NCI-H1436 (cell line): ENCODE results near the gene KLF4.
A peak's percentile ranks its signal among the peaks of the same experiment; 100 is the strongest.

Source experiments
- DNase-seq: peaks from one replicate; lab custom pipeline; 2025; lab: John Stamatoyannopoulos, UW

The KLF4 gene

DNA sequence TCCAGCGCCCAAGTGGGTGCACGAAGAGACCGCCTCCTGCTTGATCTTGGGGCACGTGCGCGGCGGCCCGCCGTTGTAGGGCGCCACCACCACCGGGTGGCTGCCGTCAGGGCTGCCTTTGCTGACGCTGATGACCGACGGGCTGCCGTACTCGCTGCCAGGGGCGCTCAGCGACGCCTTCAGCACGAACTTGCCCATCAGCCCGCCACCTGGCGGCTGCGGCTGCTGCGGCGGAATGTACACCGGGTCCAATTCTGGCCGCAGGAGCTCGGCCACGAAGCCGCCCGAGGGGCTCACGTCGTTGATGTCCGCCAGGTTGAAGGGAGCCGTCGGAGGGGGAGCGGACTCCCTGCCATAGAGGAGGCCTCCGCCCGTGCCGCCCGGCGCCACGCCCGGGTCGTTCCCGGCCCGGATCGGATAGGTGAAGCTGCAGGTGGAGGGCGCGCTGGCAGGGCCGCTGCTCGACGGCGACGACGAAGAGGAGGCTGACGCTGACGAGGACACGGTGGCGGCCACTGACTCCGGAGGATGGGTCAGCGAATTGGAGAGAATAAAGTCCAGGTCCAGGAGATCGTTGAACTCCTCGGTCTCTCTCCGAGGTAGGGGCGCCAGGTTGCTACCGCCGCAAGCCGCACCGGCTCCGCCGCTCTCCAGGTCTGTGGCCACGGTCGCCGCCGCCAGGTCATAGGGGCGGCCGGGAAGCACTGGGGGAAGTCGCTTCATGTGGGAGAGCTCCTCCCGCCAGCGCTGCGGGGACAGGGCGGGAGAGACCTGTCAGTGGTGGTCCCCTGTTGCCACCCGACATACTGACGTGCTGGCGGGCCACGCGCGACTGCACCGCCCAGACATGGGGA, 1.8 kb downstream of the KLF4 start:
- DNase-seq = peak; percentile 67

DNA sequence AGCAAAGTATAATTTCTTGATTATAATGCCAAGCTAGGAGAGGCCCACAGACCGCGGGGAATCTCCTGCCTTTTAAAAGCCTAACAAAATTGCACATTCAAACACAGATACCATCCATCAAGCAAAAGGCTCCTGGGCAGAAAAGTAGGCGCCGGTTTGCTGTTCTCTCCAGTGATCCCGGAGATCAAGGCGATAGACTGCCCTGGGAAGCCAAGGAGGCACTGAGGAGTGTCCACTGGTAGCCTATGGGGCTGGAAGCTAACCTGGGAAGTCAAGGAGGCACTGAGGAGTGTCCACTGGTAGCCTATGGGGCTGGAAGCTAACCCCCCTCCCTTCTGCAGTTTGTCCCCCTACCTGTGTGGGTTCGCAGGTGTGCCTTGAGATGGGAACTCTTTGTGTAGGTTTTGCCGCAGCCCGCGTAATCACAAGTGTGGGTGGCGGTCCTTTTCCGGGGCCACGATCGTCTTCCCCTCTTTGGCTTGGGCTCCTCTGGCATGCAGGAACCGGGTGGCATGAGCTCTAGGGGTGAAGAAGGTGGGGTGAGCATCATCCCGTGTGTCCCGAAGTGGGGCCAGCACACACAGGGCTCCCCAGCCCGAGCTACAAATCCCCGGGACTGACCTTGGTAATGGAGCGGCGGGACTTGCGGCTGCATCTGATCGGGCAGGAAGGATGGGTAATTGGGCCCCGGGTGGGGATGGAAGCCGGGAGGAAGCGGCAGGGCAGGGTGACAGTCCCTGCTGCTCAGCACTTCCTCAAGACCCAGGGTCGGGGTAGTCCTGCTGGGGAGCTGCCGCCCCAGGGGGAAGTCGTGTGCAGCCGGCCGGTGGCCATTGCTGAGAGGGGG, 2.7 kb downstream of the KLF4 start:
- DNase-seq = no peak

DNA sequence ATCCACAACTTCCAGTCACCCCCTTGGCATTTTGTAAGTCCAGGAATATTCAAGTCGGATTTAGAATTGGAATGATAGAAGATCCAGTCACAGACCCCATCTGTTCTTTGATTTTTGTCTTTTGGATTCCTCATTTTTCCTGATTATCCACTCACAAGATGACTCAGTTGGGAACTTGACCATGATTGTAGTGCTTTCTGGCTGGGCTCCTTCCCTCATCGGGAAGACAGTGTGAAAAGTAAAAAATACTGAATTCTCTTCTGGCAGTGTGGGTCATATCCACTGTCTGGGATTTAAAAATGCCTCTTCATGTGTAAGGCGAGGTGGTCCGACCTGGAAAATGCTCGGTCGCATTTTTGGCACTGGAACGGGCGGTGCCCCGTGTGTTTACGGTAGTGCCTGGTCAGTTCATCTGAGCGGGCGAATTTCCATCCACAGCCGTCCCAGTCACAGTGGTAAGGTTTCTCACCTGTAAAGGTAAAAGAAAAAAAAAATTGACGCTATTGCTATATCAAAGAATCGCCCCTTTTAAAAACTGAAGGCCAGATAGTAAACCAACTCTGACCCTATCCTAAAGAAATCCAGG, 4.0 kb downstream of the KLF4 start:
- DNase-seq = no peak

DNA sequence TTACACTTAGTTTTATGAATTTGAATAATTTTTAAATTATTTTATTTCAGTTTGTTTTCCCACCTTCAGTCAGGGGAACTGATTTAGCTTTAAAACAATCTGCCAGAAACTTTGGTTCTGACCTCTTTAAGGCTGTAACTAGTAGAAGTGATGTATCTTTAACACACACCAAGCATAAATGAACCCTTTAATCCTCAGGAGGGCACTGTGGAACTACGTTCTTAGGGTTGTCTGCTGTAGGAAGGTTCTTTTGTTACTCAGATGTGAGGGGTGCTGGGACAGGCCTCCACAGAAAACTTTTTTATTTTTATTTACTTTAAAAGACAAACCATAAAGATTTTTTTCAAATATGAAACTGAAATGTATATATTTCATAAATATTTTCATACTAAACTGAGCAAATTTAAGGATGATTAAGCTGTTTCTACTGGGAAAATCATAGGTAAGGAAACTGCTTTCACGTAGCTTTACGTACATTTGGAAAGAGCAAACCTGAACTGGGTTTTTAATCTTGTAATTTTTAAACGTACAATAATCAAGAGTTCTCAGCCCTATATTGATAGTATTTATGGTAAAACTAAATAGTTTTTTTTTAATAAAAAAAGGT, 5.3 kb downstream of the KLF4 start:
- peak; percentile 65 for DNase-seq

DNA sequence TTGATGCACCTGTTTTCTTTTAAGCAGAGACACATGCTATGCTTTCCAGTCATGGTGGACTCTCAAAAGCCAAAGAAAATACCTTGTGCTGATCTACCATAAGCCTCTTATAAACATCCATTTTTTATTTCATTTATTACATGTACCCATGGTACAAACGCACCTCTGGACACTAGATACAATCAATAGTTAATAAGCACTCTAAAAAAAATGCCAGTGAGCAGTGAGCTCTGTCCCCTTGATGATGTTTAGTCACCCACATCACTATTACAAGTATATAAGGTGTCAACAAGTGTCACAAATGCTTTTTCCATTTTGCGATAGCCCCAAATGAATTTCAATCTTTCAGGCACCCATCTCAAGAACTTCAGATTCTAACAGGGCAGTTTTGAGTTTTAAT, 5.9 kb downstream of the KLF4 start:
- DNase-seq = no peak

DNA sequence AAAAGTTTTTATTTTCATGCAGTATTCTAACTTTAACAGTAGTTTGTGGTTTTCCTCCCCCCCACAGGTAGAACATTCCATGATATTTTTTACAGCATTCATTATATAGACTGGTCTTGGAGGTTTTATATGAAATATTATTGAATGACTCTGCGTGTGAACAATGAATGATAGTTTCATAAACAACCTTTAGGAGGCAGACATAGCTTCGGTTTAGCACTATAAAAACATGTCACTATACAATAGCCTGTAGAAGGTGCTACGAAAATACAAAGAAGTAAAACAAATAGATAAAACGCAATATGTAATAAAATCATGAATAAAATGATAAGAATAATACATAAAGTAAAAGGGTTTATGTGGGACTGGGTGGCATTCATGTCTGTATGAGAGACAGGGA, 8.5 kb downstream of the KLF4 start:
- no peak for DNase-seq

DNA sequence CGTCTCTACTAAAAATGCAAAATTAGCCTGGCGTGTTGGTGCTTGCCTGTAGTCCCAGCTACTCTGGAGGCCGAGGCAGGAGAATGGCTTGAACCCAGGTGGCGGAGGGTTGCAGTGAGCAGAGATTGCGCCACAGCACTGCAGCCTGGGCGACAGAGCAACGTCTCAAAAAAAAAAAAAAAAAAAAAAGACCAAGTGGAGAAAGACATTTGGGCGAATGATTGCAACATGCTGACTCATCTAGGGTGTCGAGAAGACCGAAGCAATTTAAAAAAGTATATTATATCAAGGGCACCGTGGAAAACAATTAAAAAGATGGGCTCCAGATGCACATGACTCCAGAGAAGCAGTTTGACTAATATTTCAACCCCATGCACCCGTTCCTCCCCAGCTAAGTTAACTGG, 9.2 kb downstream of the KLF4 start:
- no peak for DNase-seq

DNA sequence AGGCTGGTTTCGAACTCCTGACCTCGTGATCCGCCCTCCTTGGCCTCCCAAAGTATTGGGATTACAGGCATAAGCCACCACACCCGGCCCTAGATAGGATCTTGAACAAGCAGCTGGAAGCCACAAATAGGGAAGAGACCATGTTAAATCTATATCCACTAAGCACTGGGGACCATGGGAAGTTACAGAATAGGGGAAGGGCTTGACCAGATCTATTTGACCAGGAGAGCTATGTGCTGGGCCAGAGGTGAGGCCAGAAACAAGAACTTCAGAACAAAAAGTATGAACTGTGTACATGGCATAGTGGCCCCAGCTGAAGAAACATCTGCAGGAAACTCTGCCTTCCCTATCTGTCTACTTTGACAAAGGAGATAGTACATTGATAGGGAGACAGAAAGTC, 10.8 kb downstream of the KLF4 start:
- no peak for DNase-seq

DNA sequence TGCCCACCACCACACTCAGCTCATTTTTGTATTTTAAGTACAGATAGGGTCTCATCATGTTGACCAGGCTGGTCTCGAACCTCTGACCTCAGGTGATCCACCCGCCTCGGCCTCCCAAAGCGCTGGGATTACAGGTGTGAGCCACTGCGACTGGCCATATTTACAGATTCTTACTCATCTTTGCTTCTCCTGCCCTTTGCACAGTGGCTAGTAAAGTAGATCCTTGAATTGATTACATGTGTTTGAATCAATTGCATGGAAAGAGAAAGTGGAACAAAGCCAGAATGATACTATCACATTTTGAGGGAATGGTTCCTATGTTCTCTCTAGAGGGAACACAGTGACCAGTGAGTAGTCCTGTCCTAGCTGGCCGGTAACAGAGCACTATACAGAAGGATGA, 15.4 kb downstream of the KLF4 start:
- DNase-seq = no peak

DNA sequence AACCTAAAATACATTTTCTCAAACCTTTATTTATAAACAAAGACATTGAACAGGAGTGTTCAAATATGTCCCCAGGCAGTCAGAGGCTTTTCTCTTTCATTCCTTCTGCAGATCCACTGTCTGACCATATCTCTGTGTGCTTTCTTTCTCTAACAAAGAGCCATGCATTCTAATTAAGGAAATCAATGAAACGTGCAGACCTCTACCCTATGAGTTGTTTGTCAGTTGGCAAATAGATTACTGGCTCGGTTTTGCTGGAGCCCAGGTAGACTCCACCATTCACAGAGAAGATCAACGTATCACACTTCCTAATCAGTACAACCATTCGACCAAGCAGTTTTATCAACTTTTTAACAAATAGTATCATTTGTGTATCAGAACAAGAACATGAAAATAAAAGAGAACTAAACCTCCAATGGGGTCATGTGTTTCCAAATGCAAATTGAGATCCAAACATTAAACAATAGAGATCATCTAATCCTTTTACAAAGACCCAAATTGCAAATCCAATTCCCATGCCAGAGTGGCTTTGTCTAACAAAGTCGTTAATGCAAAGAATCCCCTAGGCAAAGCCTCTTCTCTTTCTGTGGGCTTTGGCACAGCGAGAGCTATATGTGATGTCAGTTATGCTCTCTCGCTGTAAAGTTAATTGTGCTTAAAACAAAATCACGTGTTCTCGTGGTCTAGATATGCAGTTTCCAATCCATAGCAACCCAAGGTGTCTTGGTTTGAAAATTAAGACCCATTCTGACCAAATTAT, 16.8 kb downstream of the KLF4 start:
- DNase-seq = peak; percentile 42

DNA sequence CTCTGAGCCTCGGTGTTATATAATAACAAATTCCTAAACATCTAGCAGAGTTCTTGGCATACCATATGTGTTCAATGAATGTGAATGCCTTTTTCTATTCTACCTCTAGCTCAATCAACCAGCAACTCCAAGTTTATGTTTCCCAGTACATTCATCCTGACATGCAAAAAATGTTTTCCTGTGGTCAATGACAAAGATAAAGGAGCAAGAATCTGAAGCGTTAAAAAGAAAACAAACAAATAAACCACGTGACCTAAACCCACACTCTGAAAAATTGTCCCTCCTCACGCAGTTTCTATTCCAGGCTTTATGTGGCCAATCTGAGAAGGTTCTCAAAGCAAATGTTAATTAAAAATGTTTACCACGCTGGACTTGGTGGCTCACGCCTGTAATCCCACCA, 18.0 kb downstream of the KLF4 start:
- no peak for DNase-seq

DNA sequence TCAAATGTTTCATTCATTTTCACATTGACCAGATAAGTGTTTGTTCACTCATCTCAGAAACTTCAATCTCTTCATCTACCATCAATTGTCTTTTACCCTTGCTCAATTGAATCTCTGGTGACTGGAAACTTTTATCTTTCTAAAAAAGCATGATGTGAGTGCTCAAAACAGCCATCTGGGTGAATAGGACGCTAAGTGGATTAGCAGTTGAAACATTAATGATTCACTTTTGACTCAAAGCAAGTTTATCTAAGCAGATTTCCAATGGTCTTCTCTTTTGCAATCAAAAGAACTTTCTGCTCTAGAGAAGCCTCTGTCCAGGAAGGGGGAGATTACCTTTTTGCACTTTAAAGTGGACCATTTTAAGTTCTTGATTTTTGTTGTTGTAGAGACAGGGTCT, 22.2 kb downstream of the KLF4 start:
- no peak for DNase-seq

DNA sequence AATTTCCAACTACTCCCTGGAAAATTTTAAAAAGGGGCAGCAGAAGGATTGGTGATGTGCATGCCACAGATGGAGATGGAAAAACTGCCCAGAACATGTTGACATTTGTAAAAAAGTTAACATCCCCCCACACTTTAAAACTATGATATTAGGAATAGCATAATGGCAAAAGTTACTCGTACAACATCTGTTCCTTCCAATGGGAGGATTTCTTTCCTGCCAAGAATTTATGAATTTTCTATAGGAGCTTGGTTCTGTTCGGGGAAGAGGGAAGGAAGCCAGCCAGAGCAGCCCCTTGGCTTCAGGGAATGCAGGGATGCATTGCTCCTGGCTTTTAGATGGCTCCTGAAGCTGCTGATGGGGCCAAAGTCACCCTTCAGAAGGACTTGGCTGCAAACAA, 22.7 kb downstream of the KLF4 start:
- no peak for DNase-seq

DNA sequence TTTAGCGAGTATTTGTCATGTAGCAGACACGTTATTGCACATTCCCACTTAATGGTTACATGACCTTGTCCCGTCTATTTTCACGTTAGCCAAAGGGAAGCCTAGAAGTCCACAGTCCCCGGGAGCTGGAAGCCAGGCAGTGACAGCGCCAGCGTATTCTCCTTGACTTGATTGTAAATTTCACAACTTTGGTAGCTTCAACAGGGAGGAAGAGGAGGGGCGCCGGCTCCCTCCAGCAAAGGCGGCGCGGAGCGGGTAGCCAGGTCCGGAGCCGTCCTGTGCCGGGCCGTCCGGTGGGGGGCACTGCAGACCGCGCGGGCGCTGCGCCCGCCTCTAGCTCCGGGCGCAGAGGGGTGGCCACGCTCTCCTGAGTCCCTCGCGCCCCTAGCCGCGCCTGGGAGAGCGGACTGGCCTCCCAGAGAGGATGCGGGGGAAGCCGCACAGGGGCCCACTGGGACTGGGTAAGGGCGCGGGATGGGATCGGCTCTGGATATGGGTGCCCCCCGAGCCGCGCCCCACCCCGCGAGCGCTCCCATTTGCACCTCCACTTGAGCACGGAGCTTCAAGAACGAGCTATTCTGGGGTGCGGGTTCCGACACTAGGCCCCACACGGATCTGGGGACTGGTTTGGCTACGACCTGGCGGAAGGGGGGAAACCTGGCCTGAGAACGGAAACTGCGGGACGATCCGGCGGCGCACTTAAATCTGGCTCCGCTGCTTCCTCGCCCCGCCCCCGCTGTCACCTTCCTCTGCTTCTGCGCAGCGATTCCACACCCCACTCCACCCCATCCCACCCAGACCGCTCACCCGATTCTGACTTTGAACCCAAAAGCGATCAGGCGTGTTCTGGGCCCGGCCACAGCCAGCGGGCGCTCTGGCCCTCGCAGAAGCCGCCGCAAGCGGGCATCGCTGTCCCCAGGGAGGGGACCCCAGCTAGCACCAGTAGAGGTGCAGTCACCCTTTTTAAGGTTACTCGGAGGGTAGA, 23.8 kb downstream of the KLF4 start:
- DNase-seq = no peak

DNA sequence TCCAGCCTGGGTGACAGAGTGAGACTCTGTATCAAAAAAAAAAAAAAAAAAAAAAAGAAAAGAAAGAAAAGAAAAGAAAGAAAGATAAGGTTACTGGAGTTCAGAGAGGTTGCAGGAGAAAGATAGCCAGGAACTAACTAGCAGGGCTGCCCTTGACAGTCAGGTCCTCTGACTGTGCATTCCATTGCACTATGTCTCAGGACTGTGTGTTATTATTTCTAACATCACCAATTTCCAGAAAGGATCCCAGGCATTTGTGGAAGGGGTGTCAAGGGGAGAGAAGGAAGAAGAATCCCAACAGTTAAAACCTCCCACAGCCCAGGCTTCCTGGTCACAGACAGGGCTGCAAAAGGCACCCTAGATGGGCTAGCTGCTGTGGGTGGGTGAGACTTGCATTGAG, 25.1 kb downstream of the KLF4 start:
- no peak for DNase-seq

DNA sequence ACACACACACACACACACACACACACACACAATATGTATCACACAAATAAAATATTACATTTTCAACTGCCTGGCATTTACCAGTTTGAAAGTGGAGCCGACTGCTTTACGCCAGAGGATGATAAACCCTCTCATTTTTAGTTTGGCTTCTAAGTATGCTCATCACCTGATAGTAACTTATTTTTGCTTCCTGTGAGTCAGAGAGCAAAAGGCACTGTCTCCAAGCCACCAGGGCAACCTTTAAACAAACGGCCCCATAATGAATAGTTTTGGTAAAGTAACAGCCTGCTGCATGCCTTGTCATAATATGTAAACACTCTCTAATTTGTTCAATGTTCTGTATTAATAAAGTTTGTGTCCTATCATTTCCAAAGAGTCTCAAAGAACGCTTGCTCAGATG, 26.9 kb downstream of the KLF4 start:
- DNase-seq = no peak

DNA sequence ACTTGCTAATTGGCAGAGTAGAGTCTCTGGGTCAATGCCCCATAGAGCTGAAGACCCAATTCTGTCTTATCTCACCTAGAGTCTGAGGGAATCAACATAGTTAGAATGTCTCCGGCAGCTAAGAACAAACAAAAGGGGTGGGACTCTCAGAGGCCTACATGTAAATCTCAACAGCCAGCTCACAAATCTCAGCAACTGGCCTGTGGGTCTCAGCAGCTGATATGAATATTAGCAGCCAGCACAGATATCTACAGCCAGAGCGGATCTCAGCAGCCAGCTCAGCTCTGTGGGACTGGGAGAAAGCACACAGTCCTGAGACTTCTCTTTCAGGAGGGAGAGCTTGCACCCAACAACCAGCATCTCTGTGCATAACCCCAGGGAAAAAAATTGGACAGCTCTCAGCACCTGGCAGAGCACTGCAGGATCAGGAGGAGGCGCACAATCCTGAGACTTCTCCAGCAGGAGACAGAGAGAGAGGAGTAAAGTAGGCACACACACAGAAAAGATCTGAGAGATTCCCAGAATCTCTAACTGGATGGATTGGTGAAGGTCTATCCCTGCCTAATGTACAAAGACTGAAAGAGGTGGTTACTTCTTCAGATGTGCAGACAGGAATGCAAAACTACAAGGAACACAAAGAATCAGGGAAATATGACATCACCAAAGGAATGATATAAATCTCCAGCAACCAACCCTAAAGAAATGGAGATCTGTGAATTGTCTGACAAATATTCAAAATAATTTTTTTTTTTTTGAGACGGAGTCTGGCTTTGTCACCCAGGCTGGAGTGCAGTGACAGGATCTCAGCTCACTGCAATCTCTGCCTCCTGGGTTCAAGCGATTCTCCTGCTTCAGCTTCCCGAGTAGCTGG, 29.2 kb downstream of the KLF4 start:
- no peak for DNase-seq

DNA sequence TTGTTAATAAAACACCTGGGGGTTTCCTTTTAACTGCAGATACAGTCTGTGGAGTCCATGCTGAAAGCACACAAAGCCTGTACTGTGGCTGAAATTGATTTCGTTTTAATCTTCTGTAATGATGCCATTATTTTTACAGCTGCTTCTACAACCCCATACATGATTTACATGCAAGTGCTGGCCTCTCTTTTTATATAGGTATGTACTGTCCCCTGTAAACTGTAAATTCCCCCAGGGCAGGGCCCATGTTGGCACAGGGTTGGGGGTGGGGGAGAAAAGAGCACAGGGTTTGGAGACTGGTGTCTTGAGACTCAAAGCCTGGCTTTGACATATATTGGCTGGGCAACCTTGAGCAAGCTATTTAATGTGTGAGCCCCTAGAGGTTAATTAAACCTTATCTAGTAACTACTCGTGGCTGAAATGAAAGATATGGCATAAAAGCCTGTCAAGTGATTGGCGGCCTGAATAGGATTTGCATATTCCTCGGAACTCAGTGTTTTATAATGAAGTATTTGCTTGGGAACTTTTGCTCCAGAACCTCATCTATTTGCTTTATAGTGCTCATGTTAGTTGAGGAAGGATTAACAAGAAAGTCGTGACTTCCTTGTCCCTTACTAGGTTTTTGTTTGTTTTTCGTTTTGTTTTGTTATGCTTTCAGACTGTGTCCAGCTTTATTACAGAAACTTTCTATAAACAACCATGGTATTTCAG, 34.0 kb downstream of the KLF4 start:
- DNase-seq = peak; percentile 51

DNA sequence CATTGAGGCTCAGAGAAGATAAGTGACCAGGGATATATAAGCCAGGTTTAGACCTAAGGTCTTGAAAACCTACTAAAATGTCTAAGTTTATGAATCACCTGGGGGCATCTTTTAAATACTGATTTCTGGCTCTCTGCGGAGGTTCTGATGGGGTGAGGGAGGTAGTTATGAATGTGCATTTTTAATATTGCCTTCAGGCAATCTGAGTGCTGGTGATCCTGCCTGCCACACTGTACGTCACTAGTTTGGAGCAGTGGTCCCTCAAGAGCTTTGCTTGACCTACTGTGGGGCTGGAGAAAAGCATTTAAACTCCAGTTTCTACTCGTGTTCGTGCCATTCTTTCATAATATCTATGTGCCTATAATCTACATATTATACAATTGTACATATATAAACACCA, 36.1 kb downstream of the KLF4 start:
- no peak for DNase-seq
